T-helper 1 cell (primary cell): Measurements from ENCODE around the gene MKLN1.

ENCODE experiments used
- DNase-seq, 5 donors: peaks; one replicate each; pipeline ENCODE4 v3.0.0-alpha.2; 2012 to 2020

MKLN1 gene

DNA sequence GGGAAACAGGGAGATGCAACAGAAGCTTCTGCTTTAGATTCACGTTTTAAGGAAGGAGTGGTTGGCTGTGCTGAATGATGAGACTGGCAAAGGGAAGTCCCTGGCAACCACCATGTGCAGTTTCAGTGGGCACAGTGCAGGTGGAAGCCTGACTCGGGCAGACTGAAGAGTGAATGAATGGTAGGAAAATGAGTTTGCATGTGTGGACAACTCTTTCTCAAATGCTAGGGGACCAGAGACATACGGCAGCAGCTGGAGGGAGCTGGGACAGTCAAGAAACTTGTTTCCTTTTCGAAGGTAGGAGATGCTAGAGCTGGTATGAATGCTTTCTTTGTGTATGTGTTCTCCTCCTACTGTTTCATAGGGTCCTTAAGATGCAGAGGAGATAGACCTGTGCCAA is 199.8 kb downstream of the MKLN1 start:
- DNase-seq: no peak

DNA sequence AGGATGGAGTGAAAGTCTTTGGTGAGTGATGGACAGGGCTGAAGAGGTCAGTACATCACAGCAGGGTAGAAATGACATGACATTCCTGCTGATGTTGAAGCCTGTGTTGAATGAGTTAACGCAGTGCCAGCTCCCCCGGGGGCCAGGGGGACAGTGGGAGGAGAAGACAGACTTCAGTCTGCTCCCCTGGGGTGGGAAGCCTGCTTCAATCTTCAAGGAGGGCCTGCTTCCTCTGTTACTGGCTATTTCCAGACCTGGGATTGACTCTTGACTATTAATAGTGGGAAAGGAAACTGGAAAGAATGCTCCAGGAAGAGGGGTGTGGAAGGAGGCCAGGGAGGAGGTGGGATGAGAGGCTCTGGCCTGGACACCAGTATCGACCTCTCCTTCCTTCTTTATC is 201.5 kb downstream of the MKLN1 start:
- DNase-seq: no peak

GRCh38 chr7:131529617-131530016 is 201.9 kb downstream of the MKLN1 start:
- no peak for DNase-seq

GRCh38 chr7:131530137-131530536 is 202.5 kb downstream of the MKLN1 start:
- DNase-seq: no peak

DNA sequence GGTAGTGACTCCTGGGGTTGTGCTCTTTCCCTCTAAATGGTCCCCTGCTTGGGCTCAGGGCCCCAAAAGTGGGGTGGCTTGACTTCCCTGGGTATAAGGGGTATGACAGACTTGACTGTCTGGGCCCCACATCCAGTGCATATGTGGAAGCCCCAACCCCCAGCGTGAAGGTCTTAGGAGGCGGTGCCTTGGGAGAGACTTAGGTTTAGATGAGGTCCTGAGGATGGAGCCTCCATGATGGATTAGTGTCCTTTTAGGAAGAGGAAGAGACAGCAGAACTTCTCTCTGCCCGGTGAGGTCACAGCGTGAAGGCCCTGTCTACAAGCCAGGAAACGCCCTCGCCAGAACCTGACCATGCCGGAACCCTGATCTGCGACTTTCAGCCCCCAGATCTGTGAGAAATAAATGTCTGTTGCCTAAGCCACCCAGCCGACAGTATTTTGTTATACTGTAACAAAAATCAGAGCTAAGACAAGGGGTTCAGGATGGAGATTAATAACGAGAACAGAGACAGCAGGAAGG is 205.0 kb downstream of the MKLN1 start:
- DNase-seq: no peak

DNA sequence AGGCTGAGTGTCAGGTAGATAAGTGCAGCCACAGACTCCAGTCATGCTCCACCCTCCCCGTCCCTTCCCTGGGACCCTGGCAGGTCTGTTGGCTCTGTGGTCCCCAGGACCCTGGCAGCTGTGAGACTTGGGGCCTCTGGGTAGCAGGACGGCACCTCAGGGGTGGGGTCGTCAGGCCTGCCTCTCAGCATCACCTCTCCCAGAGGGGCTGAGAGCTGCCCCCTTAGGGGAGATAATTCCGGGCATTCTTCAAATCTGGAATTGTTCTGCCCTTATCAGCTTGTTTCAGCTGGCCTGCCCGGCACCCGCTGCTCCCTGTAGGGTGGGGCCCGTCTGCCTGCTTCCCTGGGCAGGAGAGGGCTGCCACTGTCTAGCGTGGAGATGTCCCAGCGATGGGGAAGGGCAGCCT is 205.5 kb downstream of the MKLN1 start:
- no peak for DNase-seq

DNA sequence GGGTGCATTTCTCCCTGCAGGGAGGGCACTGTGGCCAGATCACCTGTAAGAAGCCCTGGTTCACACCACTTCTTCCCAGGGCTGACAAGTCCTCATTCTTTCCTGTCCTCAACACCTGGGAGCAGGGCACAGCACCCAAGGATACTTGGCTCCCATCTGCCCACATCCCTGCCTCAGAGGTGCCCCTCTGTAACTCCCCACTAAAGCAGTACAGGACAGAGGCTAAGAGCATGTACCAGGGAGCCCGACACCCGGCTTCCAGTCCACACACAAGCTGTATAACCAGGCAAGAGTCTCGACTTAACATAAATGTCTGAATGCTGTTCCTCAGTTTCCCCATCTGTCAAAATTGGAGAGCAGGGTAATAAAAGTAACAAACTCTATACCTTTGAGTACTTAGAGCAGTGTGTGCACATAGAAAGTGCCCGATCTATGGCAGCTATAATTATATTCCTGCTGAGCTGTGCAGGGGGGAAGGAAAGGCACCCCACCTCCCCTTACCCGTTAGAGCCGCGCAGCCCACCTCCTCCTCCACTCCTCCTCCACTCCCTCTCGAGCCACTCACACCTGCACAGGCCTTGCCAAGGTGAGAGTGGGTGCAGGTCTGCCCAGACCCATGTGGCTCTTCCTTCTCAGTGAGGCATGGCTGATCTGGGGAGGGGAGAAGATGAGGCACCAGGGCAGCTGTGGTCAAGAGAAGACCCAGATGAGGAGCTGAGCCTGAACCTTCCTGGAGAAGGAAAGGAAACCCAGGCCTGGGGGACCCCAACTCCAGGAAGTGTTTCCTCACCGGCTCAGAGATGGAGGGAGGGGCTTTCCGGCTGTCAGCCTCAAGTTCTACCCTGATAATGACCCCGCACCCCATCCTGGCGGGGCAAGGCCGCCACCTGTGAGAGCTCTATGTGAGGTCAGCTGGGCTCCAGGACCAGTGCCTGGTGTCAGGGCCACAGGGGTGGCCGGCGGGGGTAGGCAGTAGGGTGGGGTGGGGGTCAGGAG is 206.2 kb downstream of the MKLN1 start:
- no peak for DNase-seq

- no peak for DNase-seq
These were observed 208.7 kb downstream of the MKLN1 start for GRCh38 chr7:131536361-131536849.

- DNase-seq: no peak
These were observed 209.9 kb downstream of the MKLN1 start for GRCh38 chr7:131537571-131537978.

- DNase-seq: no peak
These were observed 210.6 kb downstream of the MKLN1 start for GRCh38 chr7:131538071-131538812.

- no peak for DNase-seq
These were observed 211.1 kb downstream of the MKLN1 start for GRCh38 chr7:131538813-131539179.

GRCh38 chr7:131540491-131541162 is 213.0 kb downstream of the MKLN1 start:
- no peak for DNase-seq

- DNase-seq: no peak
These were observed 215.6 kb downstream of the MKLN1 start for GRCh38 chr7:131543298-131543697.

- DNase-seq: no peak
These were observed 216.3 kb downstream of the MKLN1 start for GRCh38 chr7:131544021-131544420.

GRCh38 chr7:131544449-131545301 is 217.0 kb downstream of the MKLN1 start:
- peak in 1 of 5 donors; percentile 19 for DNase-seq

DNA sequence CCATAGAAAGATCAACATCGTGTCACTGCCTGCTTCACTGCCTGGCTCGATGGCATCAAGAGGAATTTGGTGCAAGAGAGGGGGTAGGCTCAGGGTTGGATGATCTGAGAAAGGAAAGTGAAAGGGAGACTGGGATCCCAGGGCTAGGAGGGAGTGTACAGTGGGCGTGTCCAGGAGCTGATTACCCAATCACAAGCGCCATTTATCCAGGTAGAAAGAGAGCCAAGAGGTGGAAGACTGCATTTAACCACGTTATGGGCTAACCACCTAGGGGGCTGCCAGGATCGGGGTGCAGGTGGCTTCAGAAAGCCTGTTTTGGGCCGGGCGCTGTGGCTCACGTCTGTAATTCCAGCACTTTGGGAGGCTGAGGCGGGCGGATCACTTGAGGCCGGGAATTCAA is 218.4 kb downstream of the MKLN1 start:
- DNase-seq: no peak
